HepG2 (cell line): ENCODE measurements around the gene CD151. TPM values are rescaled to one million over a fixed set of nuclear protein-coding genes. Genes with fewer than 3 reads are reported as not detected.
A peak's percentile ranks its signal among the peaks of the same experiment; 100 is the strongest.

Experiments
- ARID2 ChIP-seq: sonication (generic); formaldehyde crosslinking; IDR thresholded peaks from 2 replicates; pipeline ENCODE4 v1.8.1; 2022; ENCODE audit warnings: mild to moderate bottlenecking, missing genetic modification reagents, borderline replicate concordance
- BRD4 ChIP-seq: sonication (generic); formaldehyde crosslinking; IDR thresholded peaks from 2 replicates; pipeline ENCODE4 v1.4.0; 2020; ENCODE audit warnings: missing genetic modification reagents
- IRX3 ChIP-seq: sonication (generic); formaldehyde crosslinking; IDR thresholded peaks from 2 replicates; pipeline ENCODE4 v1.8.1; 2023; ENCODE audit warnings: mild to moderate bottlenecking, low read depth, missing genetic modification reagents, borderline replicate concordance
- KMT2A ChIP-seq: sonication (generic); formaldehyde crosslinking; IDR thresholded peaks from 2 replicates; pipeline ENCODE4 v1.4.0; 2020; ENCODE audit warnings: missing genetic modification reagents
- POLR2A ChIP-seq, 2 experiments: IDR thresholded peaks; 2 replicates each; pipeline ENCODE4 v1.6.1; 2011; ENCODE audit warnings: low read depth in 2 of 2, low read length in 2 of 2, mild to moderate bottlenecking in 1 of 2, moderate library complexity in 1 of 2; ENCODE audit not compliant: insufficient read depth in 1 of 2
- SRSF9 ChIP-seq: fragments of 200-400 bp; formaldehyde crosslinking; IDR thresholded peaks from 2 replicates; pipeline ENCODE4 v1.6.1; 2018; ENCODE audit warnings: borderline replicate concordance, mild to moderate bottlenecking, low read depth, low read length; ENCODE audit not compliant: insufficient read depth, poor library complexity, severe bottlenecking
- TP53 ChIP-seq: sonication (generic); formaldehyde crosslinking; conservative IDR thresholded peaks from 2 replicates; pipeline ENCODE4 v1.4.0; 2020; ENCODE audit warnings: missing genetic modification reagents
- WIZ ChIP-seq: sonication (generic); formaldehyde crosslinking; IDR thresholded peaks from 2 replicates; pipeline ENCODE4 v1.5.1; 2020; ENCODE audit warnings: mild to moderate bottlenecking, missing genetic modification reagents
- YEATS2 ChIP-seq: sonication (generic); formaldehyde crosslinking; IDR thresholded peaks from 2 replicates; pipeline ENCODE4 v1.4.0; 2020; ENCODE audit warnings: missing genetic modification reagents, borderline replicate concordance
- ZNF484 ChIP-seq: sonication (generic); formaldehyde crosslinking; IDR thresholded peaks from 2 replicates; pipeline ENCODE4 v1.5.1; 2020; ENCODE audit warnings: mild to moderate bottlenecking, low read depth, missing genetic modification reagents, borderline replicate concordance
- ZNF547 ChIP-seq: sonication (generic); formaldehyde crosslinking; IDR thresholded peaks from 2 replicates; pipeline ENCODE4 v1.5.1; 2020; ENCODE audit warnings: mild to moderate bottlenecking, missing genetic modification reagents
- ZNF724P ChIP-seq: sonication (generic); formaldehyde crosslinking; IDR thresholded peaks from 2 replicates; pipeline ENCODE4 v1.8.0; 2022; ENCODE audit warnings: missing genetic modification reagents, borderline replicate concordance
- ZNF766 ChIP-seq: sonication (generic); formaldehyde crosslinking; IDR thresholded peaks from 2 replicates; pipeline ENCODE4 v1.5.0; 2020; ENCODE audit warnings: missing genetic modification reagents, borderline replicate concordance
- ZNF776 ChIP-seq: sonication (generic); formaldehyde crosslinking; IDR thresholded peaks from 2 replicates; pipeline ENCODE4 v1.4.0; 2020; ENCODE audit warnings: mild to moderate bottlenecking, missing genetic modification reagents
- ZSCAN22 ChIP-seq: sonication (generic); formaldehyde crosslinking; IDR thresholded peaks from 2 replicates; pipeline ENCODE4 v1.4.0; 2020; ENCODE audit warnings: mild to moderate bottlenecking, missing genetic modification reagents
- polyA plus RNA-seq, 8 experiments: library from polyadenylated mRNA; depleted of rRNA in 3 of 8; stranded (reverse) in 7 of 8; unstranded in 1 of 8; fragments of >200 nt; fragmentation: Illumina TruSeq in 4 of 8; extraction: Trizol in 4 of 8; gene quantifications; 2 replicates each; pipeline versions ENCODE4 v1.2.1 to v1.2.3, GENCODE V29; 2011 to 2016; ENCODE audit warnings: low read depth in 4 of 8, missing spikeins in 1 of 8, mixed read lengths in 1 of 8; ENCODE audit not compliant: insufficient read depth in 1 of 8
- total RNA-seq, 5 experiments: library from RNA; depleted of rRNA; stranded (reverse); fragments of >200 nt; fragmentation: Illumina TruSeq; extraction: Trizol; gene quantifications; 2 replicates each; pipeline ENCODE4 v1.2.3, GENCODE V29; 2016; ENCODE audit warnings: low read depth in 1 of 5
- TF ChIP-seq, protein P1 (sequence below), 2 experiments: sonication (generic) in 1 of 2; formaldehyde crosslinking in 1 of 2; IDR thresholded peaks; 2 replicates each; pipeline versions ENCODE4 v1.5.1 to v1.6.1; 2011 to 2020; ENCODE audit warnings: borderline replicate concordance in 1 of 2, low read depth in 1 of 2, low read length in 1 of 2, mild to moderate bottlenecking in 1 of 2, missing genetic modification reagents in 1 of 2, moderate library complexity in 1 of 2
- TF ChIP-seq, protein P2 (sequence below): IDR thresholded peaks from 2 replicates; pipeline ENCODE4 v1.6.1; 2016; ENCODE audit warnings: missing biosample characterization, missing genetic modification reagents, low read depth
- TF ChIP-seq, protein P3 (sequence below): sonication (generic); formaldehyde crosslinking; IDR thresholded peaks from 2 replicates; pipeline ENCODE4 v1.4.0; 2020; ENCODE audit warnings: missing genetic modification reagents
- TF ChIP-seq, protein P4 (sequence below): sonication (generic); formaldehyde crosslinking; conservative IDR thresholded peaks from 2 replicates; pipeline ENCODE4 v1.8.0; 2022; ENCODE audit warnings: missing genetic modification reagents

The CD151 gene
- total and polyA plus RNA-seq, 2 of the 13 experiments (the other 11 are each of a cell fraction or from before 2014, with no cell fraction given) = 125 to 197 TPM

DNA sequence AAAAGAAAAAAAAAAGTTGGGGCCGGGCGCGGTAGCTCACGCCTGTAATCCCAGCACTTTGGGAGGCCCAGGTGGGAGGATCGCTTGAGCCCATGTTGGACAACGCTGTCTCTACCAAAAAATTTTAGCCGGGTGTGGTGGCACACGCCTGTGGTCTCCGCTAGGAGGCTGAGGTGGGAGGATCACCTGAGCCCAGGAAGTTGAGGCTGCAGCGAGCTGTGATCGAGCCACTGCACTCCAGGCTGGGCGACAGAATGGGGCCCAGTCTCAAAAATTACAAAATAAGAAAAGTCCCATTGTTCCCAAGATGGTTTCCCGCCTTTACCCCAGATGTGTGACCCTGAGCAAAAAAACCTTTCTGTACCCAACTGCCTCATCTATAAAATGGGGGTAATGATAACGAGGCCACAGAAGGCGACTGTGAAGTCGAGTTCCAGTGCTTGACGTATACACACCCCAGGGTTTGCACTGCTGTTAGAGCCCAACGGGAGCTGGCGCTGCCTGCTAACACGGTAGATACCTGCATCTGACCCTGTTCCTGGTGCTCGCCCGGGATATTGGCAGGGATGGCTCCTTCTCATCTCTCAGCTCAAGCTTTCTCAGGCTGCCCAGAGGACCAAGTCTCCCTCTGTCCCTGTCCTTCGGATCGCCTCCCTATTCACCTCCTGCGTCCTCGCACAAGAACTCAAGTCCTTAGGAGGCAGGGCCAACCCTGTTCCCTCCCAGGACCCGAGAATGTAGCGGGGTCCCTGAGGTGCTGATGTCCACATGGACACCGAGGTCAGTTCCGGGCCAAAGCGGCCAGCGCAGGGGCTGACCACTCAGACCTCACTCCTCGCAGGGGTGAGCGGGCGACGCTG lies 24.1 kb upstream of the CD151 start (continued):
- TF ChIP-seq KMT2A (CRISPR knock-in tag) = peak; percentile 13; the same call in 1 of the 2 replicates
- no peak for TF ChIP-seq WIZ
- TF ChIP-seq ZNF766 (CRISPR knock-in tag) = no peak
- no peak for TF ChIP-seq ZNF484 (CRISPR knock-in tag)
- TF ChIP-seq ZNF724P (CRISPR knock-in tag) = no peak
- TF ChIP-seq ZNF547 (CRISPR knock-in tag) = peak; percentile 12; the same call in 1 of the 2 replicates
- TF ChIP-seq IRX3 = no peak
- peak; percentile 59; the same call in 1 of the 2 replicates for TF ChIP-seq BRD4 (CRISPR knock-in tag)
- TF ChIP-seq ZSCAN22 (CRISPR knock-in tag) = no peak
- TF ChIP-seq YEATS2 (CRISPR knock-in tag) = no peak
- TF ChIP-seq, protein P1, sequence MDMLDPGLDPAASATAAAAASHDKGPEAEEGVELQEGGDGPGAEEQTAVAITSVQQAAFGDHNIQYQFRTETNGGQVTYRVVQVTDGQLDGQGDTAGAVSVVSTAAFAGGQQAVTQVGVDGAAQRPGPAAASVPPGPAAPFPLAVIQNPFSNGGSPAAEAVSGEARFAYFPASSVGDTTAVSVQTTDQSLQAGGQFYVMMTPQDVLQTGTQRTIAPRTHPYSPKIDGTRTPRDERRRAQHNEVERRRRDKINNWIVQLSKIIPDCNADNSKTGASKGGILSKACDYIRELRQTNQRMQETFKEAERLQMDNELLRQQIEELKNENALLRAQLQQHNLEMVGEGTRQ (IDR thresholded peaks at IDR 0.05; ENCODE audit: low read depth, low read length) = no peak
- TF ChIP-seq, protein P1 (CRISPR knock-in tag; IDR thresholded peaks at IDR 0.05; ENCODE audit: borderline replicate concordance) = no peak
- TF ChIP-seq ARID2 (CRISPR knock-in tag) = peak; percentile 80; the same call in 1 of the 2 replicates
- TF ChIP-seq SRSF9 = no peak
- no peak for TF ChIP-seq TP53 (CRISPR knock-in tag)
- TF ChIP-seq, protein P2, sequence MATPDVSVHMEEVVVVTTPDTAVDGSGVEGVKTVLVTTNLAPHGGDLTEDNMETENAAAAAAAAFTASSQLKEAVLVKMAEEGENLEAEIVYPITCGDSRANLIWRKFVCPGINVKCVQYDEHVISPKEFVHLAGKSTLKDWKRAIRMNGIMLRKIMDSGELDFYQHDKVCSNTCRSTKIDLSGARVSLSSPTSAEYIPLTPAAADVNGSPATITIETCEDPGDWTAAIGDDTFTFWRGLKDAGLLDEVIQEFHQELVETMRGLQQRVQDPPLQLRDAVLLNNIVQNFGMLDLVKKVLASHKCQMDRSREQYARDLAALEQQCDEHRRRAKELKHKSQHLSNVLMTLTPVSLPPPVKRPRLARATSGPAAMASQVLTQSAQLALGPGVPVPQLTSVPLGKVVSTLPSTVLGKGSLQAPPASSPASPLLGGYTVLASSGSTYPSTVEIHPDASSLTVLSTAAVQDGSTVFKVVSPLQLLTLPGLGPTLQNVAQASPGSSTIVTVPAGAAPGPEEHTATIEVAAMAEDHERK (CRISPR knock-in tag) = no peak
- TF ChIP-seq POLR2A (IDR thresholded peaks at IDR 0.05; ENCODE audit: insufficient read depth in 1 of 2, low read depth in 2 of 2, low read length in 2 of 2) = 0 out of 4 replicates have a peak, but pooled peaks of 1 of the 2 experiments have one; percentile 7
- TF ChIP-seq, protein P3, sequence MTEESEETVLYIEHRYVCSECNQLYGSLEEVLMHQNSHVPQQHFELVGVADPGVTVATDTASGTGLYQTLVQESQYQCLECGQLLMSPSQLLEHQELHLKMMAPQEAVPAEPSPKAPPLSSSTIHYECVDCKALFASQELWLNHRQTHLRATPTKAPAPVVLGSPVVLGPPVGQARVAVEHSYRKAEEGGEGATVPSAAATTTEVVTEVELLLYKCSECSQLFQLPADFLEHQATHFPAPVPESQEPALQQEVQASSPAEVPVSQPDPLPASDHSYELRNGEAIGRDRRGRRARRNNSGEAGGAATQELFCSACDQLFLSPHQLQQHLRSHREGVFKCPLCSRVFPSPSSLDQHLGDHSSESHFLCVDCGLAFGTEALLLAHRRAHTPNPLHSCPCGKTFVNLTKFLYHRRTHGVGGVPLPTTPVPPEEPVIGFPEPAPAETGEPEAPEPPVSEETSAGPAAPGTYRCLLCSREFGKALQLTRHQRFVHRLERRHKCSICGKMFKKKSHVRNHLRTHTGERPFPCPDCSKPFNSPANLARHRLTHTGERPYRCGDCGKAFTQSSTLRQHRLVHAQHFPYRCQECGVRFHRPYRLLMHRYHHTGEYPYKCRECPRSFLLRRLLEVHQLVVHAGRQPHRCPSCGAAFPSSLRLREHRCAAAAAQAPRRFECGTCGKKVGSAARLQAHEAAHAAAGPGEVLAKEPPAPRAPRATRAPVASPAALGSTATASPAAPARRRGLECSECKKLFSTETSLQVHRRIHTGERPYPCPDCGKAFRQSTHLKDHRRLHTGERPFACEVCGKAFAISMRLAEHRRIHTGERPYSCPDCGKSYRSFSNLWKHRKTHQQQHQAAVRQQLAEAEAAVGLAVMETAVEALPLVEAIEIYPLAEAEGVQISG (CRISPR knock-in tag) = no peak
- TF ChIP-seq, protein P4, sequence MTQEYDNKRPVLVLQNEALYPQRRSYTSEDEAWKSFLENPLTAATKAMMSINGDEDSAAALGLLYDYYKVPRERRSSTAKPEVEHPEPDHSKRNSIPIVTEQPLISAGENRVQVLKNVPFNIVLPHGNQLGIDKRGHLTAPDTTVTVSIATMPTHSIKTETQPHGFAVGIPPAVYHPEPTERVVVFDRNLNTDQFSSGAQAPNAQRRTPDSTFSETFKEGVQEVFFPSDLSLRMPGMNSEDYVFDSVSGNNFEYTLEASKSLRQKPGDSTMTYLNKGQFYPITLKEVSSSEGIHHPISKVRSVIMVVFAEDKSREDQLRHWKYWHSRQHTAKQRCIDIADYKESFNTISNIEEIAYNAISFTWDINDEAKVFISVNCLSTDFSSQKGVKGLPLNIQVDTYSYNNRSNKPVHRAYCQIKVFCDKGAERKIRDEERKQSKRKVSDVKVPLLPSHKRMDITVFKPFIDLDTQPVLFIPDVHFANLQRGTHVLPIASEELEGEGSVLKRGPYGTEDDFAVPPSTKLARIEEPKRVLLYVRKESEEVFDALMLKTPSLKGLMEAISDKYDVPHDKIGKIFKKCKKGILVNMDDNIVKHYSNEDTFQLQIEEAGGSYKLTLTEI (CRISPR knock-in tag) = no peak
- no peak; the same call in 1 of the 2 replicates for TF ChIP-seq ZNF776 (CRISPR knock-in tag)
